A673 (cell line): ENCODE data around the gene SMC5. TPM values are rescaled to one million over a fixed set of nuclear protein-coding genes. Genes with fewer than 3 reads are reported as not detected.
A peak's percentile ranks its signal among the peaks of the same experiment; 100 is the strongest.
"Not testable (repeated sequence)": the region's sequence is repeated elsewhere in the genome, so short reads cannot be mapped to it uniquely, and the experiment has no call there.

Experiments used
- BruUV-seq: library from RNA; stranded (reverse); fragments of 400-500 nt; replicated peaks from 2 replicates; lab custom pipeline; 2021; lab: Mats Ljungman, UMichigan
- CTCF ChIA-PET: fragments of 300-600 bp; sonication (Branson Sonifier 250); formaldehyde crosslinking; loops from one replicate; lab custom pipeline; 2022; ENCODE audit warnings: antibody characterized with exemption; lab: Charles Lee
- POLR2A ChIA-PET: fragments of 300-600 bp; sonication (Branson Sonifier 250); formaldehyde crosslinking; loops from one replicate; lab custom pipeline; 2022; ENCODE audit warnings: antibody characterized with exemption; ENCODE audit not compliant: low non-redundant PET; lab: Charles Lee
- DNase-seq: peaks from one replicate; pipeline ENCODE4 v3.0.0-alpha.2; 2015; ENCODE audit warnings: low spot score
- H3K27ac ChIP-seq: fragments of 200-600 bp; sonication (generic); 2 replicates; pipeline ENCODE4 v1.5.1; 2016; ENCODE audit warnings: mixed run types, low read depth, mild to moderate bottlenecking, mixed read lengths, antibody characterized with exemption, low read length; ENCODE audit not compliant: poor library complexity, severe bottlenecking
- H3K27me3 ChIP-seq: fragments of 200-600 bp; sonication (generic); replicated peaks from 2 replicates; pipeline ENCODE4 v1.6.1; 2017; ENCODE audit warnings: mixed run types, low read depth, mild to moderate bottlenecking, mixed read lengths, antibody characterized with exemption, low read length; ENCODE audit not compliant: insufficient read depth, poor library complexity
- H3K36me3 ChIP-seq: fragments of 200-600 bp; sonication (generic); 2 replicates; pipeline ENCODE4 v1.6.1; 2016; ENCODE audit warnings: mixed run types, mild to moderate bottlenecking, mixed read lengths, antibody characterized with exemption, low read length; ENCODE audit not compliant: insufficient read depth, poor library complexity, severe bottlenecking
- H3K4me1 ChIP-seq: fragments of 200-600 bp; sonication (generic); 2 replicates; pipeline ENCODE4 v1.6.1; 2017; ENCODE audit warnings: mixed run types, mild to moderate bottlenecking, mixed read lengths, antibody characterized with exemption, low read length; ENCODE audit not compliant: insufficient read depth, poor library complexity, severe bottlenecking
- H3K4me3 ChIP-seq: fragments of 200-600 bp; sonication (generic); 2 replicates; pipeline ENCODE4 v1.5.1; 2016; ENCODE audit warnings: low read depth, mixed run types, mild to moderate bottlenecking, mixed read lengths, low read length; ENCODE audit not compliant: poor library complexity, severe bottlenecking
- H3K9me3 ChIP-seq: fragments of 200-600 bp; sonication (generic); 2 replicates; pipeline ENCODE4 v1.6.1; 2016; ENCODE audit warnings: mixed run types, low read depth, mild to moderate bottlenecking, mixed read lengths, antibody characterized with exemption, low read length; ENCODE audit not compliant: poor library complexity, severe bottlenecking
- CTCF ChIP-seq: fragments of 300-800, 200-600 bp; sonication (generic); conservative IDR thresholded peaks from 2 replicates; pipeline ENCODE4 v1.5.1; 2017; ENCODE audit warnings: low read depth, mild to moderate bottlenecking, antibody characterized with exemption, low read length, moderate library complexity, mixed read lengths
- EZH2 ChIP-seq: fragments of 200-600 bp; sonication (generic); IDR thresholded peaks from 2 replicates; pipeline ENCODE4 v1.6.1; 2017; ENCODE audit warnings: borderline replicate concordance, low read depth, mild to moderate bottlenecking, mixed read lengths, antibody characterized with exemption, low read length; ENCODE audit not compliant: poor library complexity, severe bottlenecking
- intact Hi-C: fragments of 100-400 bp; cut with micrococcal nuclease; formaldehyde crosslinking; loops from one replicate; pipeline ENCODE4 v1.10.0; 2022; ENCODE audit not compliant: unreplicated experiment
- total RNA-seq: library from RNA; stranded (reverse); gene quantifications from 2 replicates; pipeline ENCODE4 v1.2.3, GENCODE V29; 2021

Gene SMC5
- total RNA-seq, 1 experiment from 2014 or later = 26.5 TPM

DNA sequence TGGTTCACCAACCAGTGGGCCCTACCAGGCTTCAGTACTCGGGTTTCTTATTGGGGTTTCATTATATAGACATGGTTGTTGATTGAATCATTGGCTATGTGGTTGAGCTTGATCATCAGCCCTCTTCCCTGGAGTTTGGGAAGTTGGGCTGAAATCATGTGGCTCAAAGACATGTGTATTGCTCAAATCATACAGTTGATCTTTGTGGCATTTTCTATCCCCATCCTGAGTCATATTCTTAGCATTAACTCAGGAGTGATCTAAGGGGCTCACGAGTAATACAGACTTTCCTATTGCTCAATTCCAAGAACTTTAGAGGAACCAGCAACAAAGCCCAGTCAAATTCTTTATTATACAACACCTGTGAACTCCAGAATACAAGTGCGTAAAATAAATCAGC is 66.2 kb downstream of the SMC5 start:
- no peaks in the 10 kb centered on the region for H3K4me1 ChIP-seq
- no peak overlapping the region for H3K27ac ChIP-seq
- DNase-seq = no peak
- CTCF ChIA-PET = no interaction called here
- POLR2A ChIA-PET = no interaction called here
- no peak overlapping the region for H3K4me3 ChIP-seq
- H3K36me3 ChIP-seq = peaks cover 46% of the 10 kb centered on the region
- no peaks in the 10 kb centered on the region for H3K27me3 ChIP-seq
- intact Hi-C loops = no loop called here
- peaks cover 11% of the 10 kb centered on the region for H3K9me3 ChIP-seq
- BruUV-seq = no TSS peak
- TF ChIP-seq CTCF (no peak), EZH2 (no peak)

- intact Hi-C loops, H3K4me3 ChIP-seq, H3K27me3 ChIP-seq, POLR2A ChIA-PET, BruUV-seq, DNase-seq, H3K27ac ChIP-seq, H3K4me1 ChIP-seq, CTCF ChIA-PET: not testable (repeated sequence)
- peaks cover 47% of the 10 kb centered on the region for H3K36me3 ChIP-seq
- peaks cover 11% of the 10 kb centered on the region for H3K9me3 ChIP-seq
Observed at GRCh38 chr9:70328625-70329024, 69.8 kb downstream of the SMC5 start.

GRCh38 chr9:70340572-70340971 is 81.8 kb downstream of the SMC5 start:
- no peaks in the 10 kb centered on the region for H3K9me3 ChIP-seq
- H3K4me1 ChIP-seq = no peaks in the 10 kb centered on the region
- peak; percentile 37 for DNase-seq
- H3K27ac ChIP-seq = no peak overlapping the region
- TF ChIP-seq CTCF (peak; percentile 59; the same call in 1 of the 2 replicates), EZH2 (no peak)
- BruUV-seq = no TSS peak
- POLR2A ChIA-PET = no interaction called here
- no peaks in the 10 kb centered on the region for H3K27me3 ChIP-seq
- CTCF ChIA-PET = interaction anchor here (1.1 to 2.8 kb wide), 2 partner anchors 144 to 262 kb away, joined by 3 to 20 read pairs; no protein-coding TSS in a partner anchor
- H3K4me3 ChIP-seq = no peak overlapping the region
- peaks cover 3% of the 10 kb centered on the region for H3K36me3 ChIP-seq
- intact Hi-C loops = loop anchor here (1.0 to 5.0 kb wide), 2 partner anchors 142 to 262 kb away; no protein-coding TSS in a partner anchor

DNA sequence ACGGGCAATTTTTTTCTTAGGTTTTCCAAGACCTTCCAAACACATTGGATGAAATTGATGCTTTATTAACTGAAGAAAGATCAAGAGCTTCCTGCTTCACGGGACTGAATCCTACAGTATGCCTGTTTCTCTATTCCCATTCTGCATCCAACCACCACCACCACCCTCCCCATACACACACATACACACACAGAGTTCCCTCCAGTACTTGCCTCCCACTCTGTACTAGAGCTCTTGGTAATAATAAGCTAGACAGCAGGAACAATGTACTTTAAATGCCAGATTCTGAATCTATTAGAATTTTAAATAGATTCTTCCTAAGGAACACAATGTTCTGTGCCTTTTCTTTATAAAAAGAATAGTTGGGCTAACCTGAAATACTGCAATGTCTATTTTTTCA is 88.3 kb downstream of the SMC5 start:
- POLR2A ChIA-PET = no interaction called here
- BruUV-seq = no TSS peak
- intact Hi-C loops = no loop called here
- Histone ChIP-seq H3K36me3 (peaks cover 23% of the 10 kb centered on the region), H3K27ac (no peak overlapping the region), H3K4me1 (no peaks in the 10 kb centered on the region), H3K27me3 (no peaks in the 10 kb centered on the region), H3K4me3 (no peak overlapping the region), H3K9me3 (no peaks in the 10 kb centered on the region)
- CTCF ChIA-PET = no interaction called here
- no peak for DNase-seq
- TF ChIP-seq CTCF (no peak), EZH2 (no peak)
